GM12878 (cell line): ENCODE results near the gene MPRIP.

ENCODE experiments used
- IKZF1 ChIP-seq: fragments of 450-650 bp; conservative IDR thresholded peaks from 2 replicates; pipeline ENCODE4 v1.6.1; 2017; ENCODE audit warnings: antibody characterized with exemption, mild to moderate bottlenecking
- KDM1A ChIP-seq: fragments of 200-600 bp; sonication (generic); IDR thresholded peaks from 2 replicates; pipeline ENCODE4 v1.6.1; 2016; ENCODE audit warnings: borderline replicate concordance
- MYB ChIP-seq: fragments of 150-350 bp; IDR thresholded peaks from 2 replicates; pipeline ENCODE4 v1.6.1; 2014; ENCODE audit warnings: mild to moderate bottlenecking, low read depth, low read length, borderline replicate concordance
- POLR2A ChIP-seq: IDR thresholded peaks from 2 replicates; pipeline ENCODE4 v1.6.1; 2011; ENCODE audit warnings: low read depth, mild to moderate bottlenecking, low read length
- POLR2AphosphoS5 ChIP-seq: IDR thresholded peaks from 2 replicates; pipeline ENCODE4 v1.6.1; 2011; ENCODE audit warnings: mild to moderate bottlenecking, low read length, inconsistent platforms
- SIX5 ChIP-seq: IDR thresholded peaks from 2 replicates; pipeline ENCODE4 v1.6.1; 2011; ENCODE audit warnings: mild to moderate bottlenecking, low read depth, low read length, moderate library complexity; ENCODE audit not compliant: severe bottlenecking
- SMAD1 ChIP-seq: fragments of 450-650 bp; IDR thresholded peaks from 2 replicates; pipeline ENCODE4 v1.6.1; 2018; ENCODE audit warnings: mild to moderate bottlenecking, low read depth; ENCODE audit not compliant: partially characterized antibody
- SREBF2 ChIP-seq: IDR thresholded peaks from 2 replicates; pipeline ENCODE4 v1.6.1; 2012; ENCODE audit warnings: mild to moderate bottlenecking, low read length
- STAT3 ChIP-seq: IDR thresholded peaks from 2 replicates; pipeline ENCODE4 v1.6.1; 2011; ENCODE audit warnings: low read depth, low read length, improper control_type of control experiment
- SUZ12 ChIP-seq: fragments of 200-600 bp; sonication (generic); IDR thresholded peaks from one replicate; pipeline ENCODE4 v1.6.1; 2018; ENCODE audit warnings: antibody characterized with exemption, mild to moderate bottlenecking; ENCODE audit not compliant: unreplicated experiment
- ZNF24 ChIP-seq: fragments of 450-650 bp; IDR thresholded peaks from 2 replicates; pipeline ENCODE4 v1.6.1; 2017; ENCODE audit warnings: antibody characterized with exemption, mild to moderate bottlenecking
- TF ChIP-seq, protein P1 (sequence below): fragments of 450-650 bp; IDR thresholded peaks from 2 replicates; pipeline ENCODE4 v1.6.1; 2017; ENCODE audit warnings: mild to moderate bottlenecking, moderate library complexity
- TF ChIP-seq, protein P2 (sequence below), 3 experiments: IDR thresholded peaks in 2 of 3; conservative IDR thresholded peaks in 1 of 3; 2 replicates each; pipeline ENCODE4 v1.5.1; 2011; ENCODE audit warnings: low read depth in 3 of 3, low read length in 3 of 3, mild to moderate bottlenecking in 3 of 3, control low read depth in 2 of 3, moderate library complexity in 2 of 3, inconsistent platforms in 1 of 3, mixed read lengths in 1 of 3; ENCODE audit not compliant: control insufficient read depth in 2 of 3, insufficient read depth in 1 of 3; ENCODE audit errors: extremely low read depth in 1 of 3

DNA sequence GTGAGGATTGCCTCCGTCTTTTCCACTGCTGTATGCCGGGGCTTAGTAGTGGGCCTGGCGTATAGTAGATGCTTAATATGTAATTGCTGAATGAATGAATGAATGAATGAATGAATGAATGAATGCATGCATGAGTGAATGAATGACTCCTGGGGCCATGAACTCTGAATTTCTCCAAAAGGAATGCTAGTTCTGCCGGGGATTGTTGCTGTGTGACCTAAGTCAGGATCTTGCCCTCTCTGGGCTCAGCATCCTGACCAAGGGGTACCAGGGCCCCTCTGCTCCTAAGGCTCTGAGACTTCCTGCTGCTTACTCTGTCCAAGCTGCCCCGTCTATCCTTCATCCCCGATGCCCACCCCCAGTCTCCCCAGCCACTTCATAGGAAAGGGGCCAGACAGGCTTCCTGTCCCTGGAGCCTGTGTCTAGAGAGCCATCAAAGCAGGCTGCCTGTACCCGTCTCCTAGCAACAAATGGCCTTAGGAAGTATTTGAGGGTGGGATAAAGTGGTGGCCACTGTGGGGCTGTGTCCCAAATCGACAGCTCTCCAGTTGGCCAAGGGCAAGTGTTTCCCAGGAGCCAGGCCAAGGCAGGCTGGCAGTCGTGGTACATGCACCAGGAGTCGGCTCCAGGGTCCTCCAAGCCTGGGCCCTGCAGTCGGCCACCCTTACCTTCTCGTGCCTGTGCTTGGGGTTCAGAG is 11.6 kb upstream of the MPRIP start:
- TF ChIP-seq MYB = no peak
- TF ChIP-seq IKZF1 = no peak
- TF ChIP-seq KDM1A = no peak
- TF ChIP-seq POLR2AphosphoS5 = no peak
- no peak for TF ChIP-seq STAT3
- no peak for TF ChIP-seq SMAD1
- TF ChIP-seq POLR2A = no peak
- no peak for TF ChIP-seq SREBF2
- TF ChIP-seq, protein P1, sequence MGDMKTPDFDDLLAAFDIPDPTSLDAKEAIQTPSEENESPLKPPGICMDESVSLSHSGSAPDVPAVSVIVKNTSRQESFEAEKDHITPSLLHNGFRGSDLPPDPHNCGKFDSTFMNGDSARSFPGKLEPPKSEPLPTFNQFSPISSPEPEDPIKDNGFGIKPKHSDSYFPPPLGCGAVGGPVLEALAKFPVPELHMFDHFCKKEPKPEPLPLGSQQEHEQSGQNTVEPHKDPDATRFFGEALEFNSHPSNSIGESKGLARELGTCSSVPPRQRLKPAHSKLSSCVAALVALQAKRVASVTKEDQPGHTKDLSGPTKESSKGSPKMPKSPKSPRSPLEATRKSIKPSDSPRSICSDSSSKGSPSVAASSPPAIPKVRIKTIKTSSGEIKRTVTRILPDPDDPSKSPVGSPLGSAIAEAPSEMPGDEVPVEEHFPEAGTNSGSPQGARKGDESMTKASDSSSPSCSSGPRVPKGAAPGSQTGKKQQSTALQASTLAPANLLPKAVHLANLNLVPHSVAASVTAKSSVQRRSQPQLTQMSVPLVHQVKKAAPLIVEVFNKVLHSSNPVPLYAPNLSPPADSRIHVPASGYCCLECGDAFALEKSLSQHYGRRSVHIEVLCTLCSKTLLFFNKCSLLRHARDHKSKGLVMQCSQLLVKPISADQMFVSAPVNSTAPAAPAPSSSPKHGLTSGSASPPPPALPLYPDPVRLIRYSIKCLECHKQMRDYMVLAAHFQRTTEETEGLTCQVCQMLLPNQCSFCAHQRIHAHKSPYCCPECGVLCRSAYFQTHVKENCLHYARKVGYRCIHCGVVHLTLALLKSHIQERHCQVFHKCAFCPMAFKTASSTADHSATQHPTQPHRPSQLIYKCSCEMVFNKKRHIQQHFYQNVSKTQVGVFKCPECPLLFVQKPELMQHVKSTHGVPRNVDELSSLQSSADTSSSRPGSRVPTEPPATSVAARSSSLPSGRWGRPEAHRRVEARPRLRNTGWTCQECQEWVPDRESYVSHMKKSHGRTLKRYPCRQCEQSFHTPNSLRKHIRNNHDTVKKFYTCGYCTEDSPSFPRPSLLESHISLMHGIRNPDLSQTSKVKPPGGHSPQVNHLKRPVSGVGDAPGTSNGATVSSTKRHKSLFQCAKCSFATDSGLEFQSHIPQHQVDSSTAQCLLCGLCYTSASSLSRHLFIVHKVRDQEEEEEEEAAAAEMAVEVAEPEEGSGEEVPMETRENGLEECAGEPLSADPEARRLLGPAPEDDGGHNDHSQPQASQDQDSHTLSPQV = no peak
- TF ChIP-seq SUZ12 = no peak
- TF ChIP-seq SIX5 = no peak
- TF ChIP-seq ZNF24 = peak; percentile 93
- TF ChIP-seq, protein P2, sequence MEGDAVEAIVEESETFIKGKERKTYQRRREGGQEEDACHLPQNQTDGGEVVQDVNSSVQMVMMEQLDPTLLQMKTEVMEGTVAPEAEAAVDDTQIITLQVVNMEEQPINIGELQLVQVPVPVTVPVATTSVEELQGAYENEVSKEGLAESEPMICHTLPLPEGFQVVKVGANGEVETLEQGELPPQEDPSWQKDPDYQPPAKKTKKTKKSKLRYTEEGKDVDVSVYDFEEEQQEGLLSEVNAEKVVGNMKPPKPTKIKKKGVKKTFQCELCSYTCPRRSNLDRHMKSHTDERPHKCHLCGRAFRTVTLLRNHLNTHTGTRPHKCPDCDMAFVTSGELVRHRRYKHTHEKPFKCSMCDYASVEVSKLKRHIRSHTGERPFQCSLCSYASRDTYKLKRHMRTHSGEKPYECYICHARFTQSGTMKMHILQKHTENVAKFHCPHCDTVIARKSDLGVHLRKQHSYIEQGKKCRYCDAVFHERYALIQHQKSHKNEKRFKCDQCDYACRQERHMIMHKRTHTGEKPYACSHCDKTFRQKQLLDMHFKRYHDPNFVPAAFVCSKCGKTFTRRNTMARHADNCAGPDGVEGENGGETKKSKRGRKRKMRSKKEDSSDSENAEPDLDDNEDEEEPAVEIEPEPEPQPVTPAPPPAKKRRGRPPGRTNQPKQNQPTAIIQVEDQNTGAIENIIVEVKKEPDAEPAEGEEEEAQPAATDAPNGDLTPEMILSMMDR (IDR thresholded peaks at IDR 0.05 in 2 of 3, conservative IDR thresholded peaks at IDR 0.05 in 1 of 3; ENCODE audit: control insufficient read depth in 2 of 3, extremely low read depth in 1 of 3, insufficient read depth in 1 of 3, low read depth in 3 of 3, low read length in 3 of 3) = no peak
